HL-60 (cell line): Measurements from ENCODE around the gene COLEC11.
"Not testable (repeated sequence)": the region's sequence is repeated elsewhere in the genome, so short reads cannot be mapped to it uniquely, and the experiment has no call there.

Experiments
- DNase-seq, 2 experiments: peaks; one replicate each; pipeline ENCODE4 v3.0.0-alpha.2; 2010 to 2020; ENCODE audit warnings: low read depth in 1 of 2, low spot score in 1 of 2
- H3K27ac ChIP-seq: fragments of 250-450 bp; sonication (Bioruptor Pico); replicated peaks from 2 replicates; pipeline ENCODE4 v1.5.1; 2020; ENCODE audit warnings: mild to moderate bottlenecking, moderate library complexity
- H3K27me3 ChIP-seq: fragments of 250-450 bp; sonication (Bioruptor Pico); 2 replicates; pipeline ENCODE4 v1.5.1; 2021; ENCODE audit warnings: mild to moderate bottlenecking, moderate library complexity; ENCODE audit not compliant: insufficient read depth, poor library complexity, severe bottlenecking
- H3K4me3 ChIP-seq: replicated peaks from 2 replicates; pipeline ENCODE4 v1.5.1; 2011; ENCODE audit warnings: mild to moderate bottlenecking, control low read depth, low read length; ENCODE audit not compliant: insufficient read depth
- CTCF ChIP-seq: IDR thresholded peaks from one replicate; pipeline ENCODE4 v1.5.1; 2011; ENCODE audit warnings: low read length, control low read depth, inconsistent platforms; ENCODE audit not compliant: insufficient read depth
- GABPA ChIP-seq: IDR thresholded peaks from 2 replicates; pipeline ENCODE4 v1.6.1; 2012; ENCODE audit warnings: low read depth
- POLR2AphosphoS5 ChIP-seq: IDR thresholded peaks from 2 replicates; pipeline ENCODE4 v1.6.1; 2012; ENCODE audit warnings: low read depth
- REST ChIP-seq: IDR thresholded peaks from 2 replicates; pipeline ENCODE4 v1.6.1; 2012; ENCODE audit warnings: low read depth; ENCODE audit not compliant: insufficient replicate concordance
- SPI1 ChIP-seq: IDR thresholded peaks from 2 replicates; pipeline ENCODE4 v1.6.1; 2012; ENCODE audit warnings: low read depth, mild to moderate bottlenecking, borderline replicate concordance

COLEC11 gene

GRCh38 chr2:3617198-3617890, 22.4 kb downstream of the COLEC11 start:
- TF ChIP-seq REST: no peak
- TF ChIP-seq SPI1: no peak
- TF ChIP-seq POLR2AphosphoS5: no peak
- TF ChIP-seq CTCF: no peak
- TF ChIP-seq GABPA: no peak
- Histone ChIP-seq H3K27ac (no peak overlapping the region), H3K27me3 (no peaks in the 10 kb centered on the region), H3K4me3 (no peak overlapping the region)
- no peak for DNase-seq

GRCh38 chr2:3618367-3618766, 23.5 kb downstream of the COLEC11 start:
- TF ChIP-seq POLR2AphosphoS5 (no peak), CTCF (no peak), GABPA (no peak), REST (no peak)
- DNase-seq: no peak
- Histone ChIP-seq H3K4me3 (no peak overlapping the region), H3K27ac (no peak overlapping the region), H3K27me3 (no peaks in the 10 kb centered on the region)

GRCh38 chr2:3619033-3619432, 24.1 kb downstream of the COLEC11 start:
- H3K27ac ChIP-seq: no peak overlapping the region
- H3K4me3 ChIP-seq: no peak overlapping the region
- no peaks in the 10 kb centered on the region for H3K27me3 ChIP-seq
- TF ChIP-seq REST: no peak
- no peak for TF ChIP-seq POLR2AphosphoS5
- TF ChIP-seq CTCF: no peak
- TF ChIP-seq GABPA: no peak
- TF ChIP-seq SPI1: no peak
- no peak for DNase-seq

GRCh38 chr2:3619661-3620060, 24.7 kb downstream of the COLEC11 start:
- not testable (repeated sequence) for H3K27me3 ChIP-seq, DNase-seq, H3K4me3 ChIP-seq, H3K27ac ChIP-seq
